ENCODE data around the gene ACSF3. TPM values are rescaled to one million over a fixed set of nuclear protein-coding genes. Genes with fewer than 3 reads are reported as not detected.

The ACSF3 gene
- total RNA-seq, 2 donors from 2014 or later: 34.8 to 35.5 TPM

DNA sequence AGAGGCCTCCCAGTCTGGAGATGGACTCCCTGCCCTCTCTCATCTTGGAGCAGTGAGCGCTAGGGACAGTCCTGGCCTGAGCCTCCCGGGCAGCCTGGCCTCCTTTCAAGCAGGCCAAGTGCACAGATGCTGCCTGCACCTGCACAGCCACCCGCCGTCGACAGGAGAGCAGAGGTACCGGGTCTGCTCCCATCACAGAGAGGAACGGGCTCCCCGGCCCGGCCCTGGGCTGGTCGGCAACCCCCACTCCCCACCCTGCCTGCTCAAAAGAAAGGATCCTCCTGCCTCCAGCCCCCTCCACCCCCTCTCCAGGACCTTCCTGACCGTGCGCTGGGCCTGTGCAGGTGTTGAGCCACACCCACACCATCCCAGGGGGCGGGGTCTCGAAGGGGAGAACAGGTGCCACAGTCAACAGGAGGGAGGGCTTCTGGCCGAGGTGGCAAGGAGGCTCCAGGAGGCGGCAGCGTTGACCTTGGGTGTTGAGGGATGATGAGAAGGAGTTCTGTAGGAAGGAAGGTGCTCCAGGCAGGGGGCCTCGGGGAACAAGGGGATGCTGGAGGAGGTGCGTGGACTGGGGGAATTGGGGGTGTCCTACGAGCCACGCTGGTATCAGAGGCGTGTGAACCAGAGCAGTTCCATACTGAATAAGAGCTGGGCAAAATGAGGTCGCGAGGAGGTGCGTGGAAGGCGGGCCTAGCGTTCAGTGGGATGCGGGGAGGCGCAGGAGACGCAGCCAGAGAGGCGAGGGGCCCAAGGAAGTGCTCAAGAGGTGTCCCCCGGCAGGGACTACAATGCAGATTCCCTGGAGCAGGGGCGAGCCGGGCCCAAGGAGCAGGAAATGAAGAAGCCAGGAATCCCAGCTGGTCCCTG, 76.9 kb downstream of the ACSF3 start:
- peaks cover 38% of the 10 kb centered on the region for H3K27me3 ChIP-seq (ENCODE audit: control insufficient read depth, insufficient read depth, low read length, poor library complexity, severe bottlenecking)
- Mint-ChIP-seq H3K9me3 (no peaks in the 10 kb centered on the region), H3K27ac (no peak overlapping the region), H3K4me3 (peak overlapping the region; percentile 34), H3K36me3 (ENCODE audit: low read depth) (no peaks in the 10 kb centered on the region), H3K27me3 (ENCODE audit: insufficient read depth) (peaks cover 29% of the 10 kb centered on the region), H3K4me1 (peaks cover 4% of the 10 kb centered on the region)
- DNase-seq: peak; percentile 92
- H3K27ac ChIP-seq (ENCODE audit: low read depth, low read length): no peak overlapping the region
- WGBS, 2 experiments (ENCODE audit: insufficient coverage in 1 of 2, insufficient read length in 1 of 2): 33 to 35% methylated on average over 21 to 34 of the region's 34 CpGs
- no peak overlapping the region for H3K9ac ChIP-seq (ENCODE audit: extremely low read depth, low read length, poor library complexity, severe bottlenecking)
- H3K4me1 ChIP-seq (ENCODE audit: control insufficient read depth, insufficient read depth, low read length): peaks cover 2% of the 10 kb centered on the region
- no peak overlapping the region for H3K4me3 ChIP-seq (ENCODE audit: low read length)
- TF ChIP-seq, protein P1, sequence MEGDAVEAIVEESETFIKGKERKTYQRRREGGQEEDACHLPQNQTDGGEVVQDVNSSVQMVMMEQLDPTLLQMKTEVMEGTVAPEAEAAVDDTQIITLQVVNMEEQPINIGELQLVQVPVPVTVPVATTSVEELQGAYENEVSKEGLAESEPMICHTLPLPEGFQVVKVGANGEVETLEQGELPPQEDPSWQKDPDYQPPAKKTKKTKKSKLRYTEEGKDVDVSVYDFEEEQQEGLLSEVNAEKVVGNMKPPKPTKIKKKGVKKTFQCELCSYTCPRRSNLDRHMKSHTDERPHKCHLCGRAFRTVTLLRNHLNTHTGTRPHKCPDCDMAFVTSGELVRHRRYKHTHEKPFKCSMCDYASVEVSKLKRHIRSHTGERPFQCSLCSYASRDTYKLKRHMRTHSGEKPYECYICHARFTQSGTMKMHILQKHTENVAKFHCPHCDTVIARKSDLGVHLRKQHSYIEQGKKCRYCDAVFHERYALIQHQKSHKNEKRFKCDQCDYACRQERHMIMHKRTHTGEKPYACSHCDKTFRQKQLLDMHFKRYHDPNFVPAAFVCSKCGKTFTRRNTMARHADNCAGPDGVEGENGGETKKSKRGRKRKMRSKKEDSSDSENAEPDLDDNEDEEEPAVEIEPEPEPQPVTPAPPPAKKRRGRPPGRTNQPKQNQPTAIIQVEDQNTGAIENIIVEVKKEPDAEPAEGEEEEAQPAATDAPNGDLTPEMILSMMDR (conservative IDR thresholded peaks at IDR 0.05): peak; percentile 23
- no peaks in the 10 kb centered on the region for H3K36me3 ChIP-seq (ENCODE audit: control insufficient read depth, insufficient read depth, low read length)
- no peaks in the 10 kb centered on the region for H3K9me3 ChIP-seq (ENCODE audit: control insufficient read depth, low read length)

DNA sequence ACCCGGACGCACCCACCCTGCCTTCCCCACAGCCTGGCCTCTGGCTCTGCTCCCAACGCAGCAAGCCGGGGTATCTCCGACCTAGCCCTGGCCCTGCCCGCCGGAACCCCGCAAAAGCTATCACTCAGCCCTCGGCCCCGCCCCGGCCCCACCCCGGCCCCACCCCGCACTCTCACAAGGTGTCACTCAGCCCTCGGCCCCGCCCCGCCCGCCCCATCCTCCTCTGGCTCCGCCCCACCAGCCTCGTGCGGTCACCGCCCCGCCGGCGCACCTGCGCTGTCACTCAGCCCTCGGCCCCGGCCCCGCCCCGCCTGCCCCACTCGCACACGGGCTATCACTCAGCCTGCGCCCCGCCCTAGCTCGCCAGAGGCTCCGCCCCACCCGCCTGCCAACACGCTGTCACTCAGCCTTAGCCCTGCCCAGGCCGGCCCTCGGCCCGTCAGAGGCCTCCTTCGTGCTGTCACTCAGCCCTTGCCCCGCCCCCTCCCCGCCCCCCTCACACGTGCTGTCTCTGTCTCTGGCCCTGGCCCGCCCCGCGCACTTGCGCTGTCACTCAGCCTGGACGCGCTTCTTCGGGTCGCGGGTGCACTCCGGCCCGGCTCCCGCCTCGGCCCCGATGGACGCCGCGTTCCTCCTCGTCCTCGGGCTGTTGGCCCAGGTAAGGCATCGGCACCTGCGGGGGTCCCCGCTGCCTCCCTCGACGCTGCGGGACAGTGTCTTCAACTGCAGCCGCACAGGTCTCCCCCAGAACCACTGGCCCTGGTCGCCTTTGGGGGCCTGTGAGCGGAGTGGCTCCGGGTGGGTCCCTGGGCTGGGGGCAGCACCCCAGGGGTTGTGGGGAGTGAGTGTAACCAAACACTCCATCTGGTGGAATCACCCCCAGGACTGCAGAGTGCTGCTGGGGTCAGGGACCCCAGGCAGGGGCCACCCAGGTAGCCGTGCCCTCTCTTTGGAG, 77.8 kb downstream of the ACSF3 start, which contains the start of gene CDH15:
Gene CDH15 (plus strand): TSS at position 533 of the 955 bp plus-strand sequence. CDS start 84 bp downstream, at position 617.
- Histone ChIP-seq H3K36me3 (ENCODE audit: control insufficient read depth, insufficient read depth, low read length) (no peaks in the 10 kb centered on the region), H3K9ac (ENCODE audit: extremely low read depth, low read length, poor library complexity, severe bottlenecking) (no peak within 1 kb of the TSS), H3K4me3 (ENCODE audit: low read length) (no peak within 1 kb of the TSS), H3K4me1 (ENCODE audit: control insufficient read depth, insufficient read depth, low read length) (peaks cover 2% of the 10 kb centered on the region), H3K27ac (ENCODE audit: low read depth, low read length) (no peak within 1 kb of the TSS), H3K27me3 (ENCODE audit: control insufficient read depth, insufficient read depth, low read length, poor library complexity, severe bottlenecking) (peaks cover 38% of the 10 kb centered on the region), H3K9me3 (ENCODE audit: control insufficient read depth, low read length) (no peaks in the 10 kb centered on the region)
- 8% methylated on average over 24 to 60 of the region's 74 CpGs for WGBS, 2 experiments (ENCODE audit: insufficient coverage in 1 of 2, insufficient read length in 1 of 2)
- no peaks in the 10 kb centered on the region for H3K36me3 Mint-ChIP-seq (ENCODE audit: low read depth)
- H3K27me3 Mint-ChIP-seq (ENCODE audit: insufficient read depth): peaks cover 29% of the 10 kb centered on the region
- no peaks in the 10 kb centered on the region for H3K9me3 Mint-ChIP-seq
- TF ChIP-seq, protein P1 (conservative IDR thresholded peaks at IDR 0.05): no peak
- peaks cover 4% of the 10 kb centered on the region for H3K4me1 Mint-ChIP-seq
- DNase-seq: peak; percentile 100
- no peak within 1 kb of the TSS for H3K27ac Mint-ChIP-seq
- peak within 1 kb of the TSS; percentile 34 for H3K4me3 Mint-ChIP-seq

- H3K4me1 ChIP-seq (ENCODE audit: control insufficient read depth, insufficient read depth, low read length): peaks cover 2% of the 10 kb centered on the region
- WGBS, 2 experiments (ENCODE audit: insufficient coverage in 1 of 2, insufficient read length in 1 of 2): 90 to 95% methylated on average over 8 to 10 of the region's 11 CpGs
- peaks cover 4% of the 10 kb centered on the region for H3K4me1 Mint-ChIP-seq
Observed at GRCh38 chr16:89172171-89172527, 78.5 kb downstream of the ACSF3 start.

More at GRCh38 chr16:89172171-89172527, 78.5 kb downstream of the ACSF3 start:
- TF ChIP-seq, protein P1 (conservative IDR thresholded peaks at IDR 0.05): no peak
- Mint-ChIP-seq H3K36me3 (ENCODE audit: low read depth) (no peaks in the 10 kb centered on the region), H3K4me3 (no peak overlapping the region), H3K27me3 (ENCODE audit: insufficient read depth) (peaks cover 29% of the 10 kb centered on the region), H3K27ac (no peak overlapping the region), H3K9me3 (no peaks in the 10 kb centered on the region)
- Histone ChIP-seq H3K9ac (ENCODE audit: extremely low read depth, low read length, poor library complexity, severe bottlenecking) (no peak overlapping the region), H3K4me3 (ENCODE audit: low read length) (no peak overlapping the region), H3K27me3 (ENCODE audit: control insufficient read depth, insufficient read depth, low read length, poor library complexity, severe bottlenecking) (peaks cover 38% of the 10 kb centered on the region), H3K36me3 (ENCODE audit: control insufficient read depth, insufficient read depth, low read length) (no peaks in the 10 kb centered on the region), H3K27ac (ENCODE audit: low read depth, low read length) (no peak overlapping the region), H3K9me3 (ENCODE audit: control insufficient read depth, low read length) (no peaks in the 10 kb centered on the region)
- DNase-seq: no peak
